DOHH2 (cell line): ENCODE results near the gene MGAT4B.

Experiments used
- CTCF ChIP-seq: fragments of 200-600 bp; sonication (generic); IDR thresholded peaks from one replicate; pipeline ENCODE4 v1.5.1; 2014; ENCODE audit warnings: antibody characterized with exemption, mild to moderate bottlenecking, low read depth, low read length; ENCODE audit not compliant: poor library complexity, severe bottlenecking
- EZH2phosphoT487 ChIP-seq: fragments of 200-600 bp; sonication (generic); IDR thresholded peaks from 2 replicates; pipeline ENCODE4 v1.6.1; 2017; ENCODE audit warnings: borderline replicate concordance, mild to moderate bottlenecking, antibody characterized with exemption, low read length, moderate library complexity, mixed read lengths

GRCh38 chr5:179762781-179763176 is 43.9 kb downstream of the MGAT4B start:
- TF ChIP-seq CTCF = no peak
- TF ChIP-seq EZH2phosphoT487 = no peak
